Measurements from ENCODE around the gene CYSRT1. TPM values are rescaled to one million over a fixed set of nuclear protein-coding genes. Genes with fewer than 3 reads are reported as not detected.

CYSRT1 gene
- total RNA-seq, 2 donors from 2014 or later: 0.34 to 0.64 TPM

DNA sequence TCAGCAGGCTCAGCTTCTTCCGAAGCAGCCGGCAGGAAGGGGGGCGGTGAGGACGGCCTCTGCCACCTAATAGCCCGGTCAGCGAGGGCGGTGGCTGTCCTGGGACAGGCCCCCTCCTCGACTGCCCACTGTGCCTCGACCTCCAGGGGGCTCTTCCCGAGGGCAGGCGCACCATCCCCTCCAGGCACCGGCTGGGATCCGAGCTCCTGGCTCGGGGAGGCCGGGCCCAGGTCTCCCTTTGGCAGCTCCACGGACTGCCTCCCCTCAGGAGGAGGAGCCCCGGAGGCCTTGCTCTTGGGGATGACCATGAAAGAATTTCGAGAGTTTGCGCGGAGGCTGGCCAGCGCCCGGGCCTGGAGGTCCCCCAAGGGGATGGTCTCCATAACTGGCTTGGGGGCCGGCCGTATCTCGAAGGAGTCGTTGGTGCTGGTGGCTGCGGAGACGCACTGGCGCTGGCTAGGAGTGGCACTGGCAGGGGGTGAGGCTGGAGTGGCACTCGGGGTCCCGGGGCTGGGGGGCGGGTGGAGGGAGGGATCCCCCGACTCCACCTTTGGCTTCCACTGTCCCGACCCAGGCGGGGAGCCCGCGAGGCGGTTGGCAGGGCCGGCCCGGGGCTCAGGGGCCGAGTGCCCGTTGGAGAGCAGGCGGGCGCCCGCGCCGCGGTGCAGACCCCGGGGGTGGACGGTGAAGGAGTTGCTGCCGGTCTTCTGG is 25.4 kb upstream of the CYSRT1 start:
- no peaks in the 10 kb centered on the region for H3K9me3 Mint-ChIP-seq
- ATAC-seq (no peak), DNase-seq (ENCODE audit: low spot score in 2 of 2) (no peak)
- no peak overlapping the region for H3K27ac Mint-ChIP-seq
- H3K36me3 Mint-ChIP-seq: peaks cover 5 to 6% of the 10 kb centered on the region in 2 donors

DNA sequence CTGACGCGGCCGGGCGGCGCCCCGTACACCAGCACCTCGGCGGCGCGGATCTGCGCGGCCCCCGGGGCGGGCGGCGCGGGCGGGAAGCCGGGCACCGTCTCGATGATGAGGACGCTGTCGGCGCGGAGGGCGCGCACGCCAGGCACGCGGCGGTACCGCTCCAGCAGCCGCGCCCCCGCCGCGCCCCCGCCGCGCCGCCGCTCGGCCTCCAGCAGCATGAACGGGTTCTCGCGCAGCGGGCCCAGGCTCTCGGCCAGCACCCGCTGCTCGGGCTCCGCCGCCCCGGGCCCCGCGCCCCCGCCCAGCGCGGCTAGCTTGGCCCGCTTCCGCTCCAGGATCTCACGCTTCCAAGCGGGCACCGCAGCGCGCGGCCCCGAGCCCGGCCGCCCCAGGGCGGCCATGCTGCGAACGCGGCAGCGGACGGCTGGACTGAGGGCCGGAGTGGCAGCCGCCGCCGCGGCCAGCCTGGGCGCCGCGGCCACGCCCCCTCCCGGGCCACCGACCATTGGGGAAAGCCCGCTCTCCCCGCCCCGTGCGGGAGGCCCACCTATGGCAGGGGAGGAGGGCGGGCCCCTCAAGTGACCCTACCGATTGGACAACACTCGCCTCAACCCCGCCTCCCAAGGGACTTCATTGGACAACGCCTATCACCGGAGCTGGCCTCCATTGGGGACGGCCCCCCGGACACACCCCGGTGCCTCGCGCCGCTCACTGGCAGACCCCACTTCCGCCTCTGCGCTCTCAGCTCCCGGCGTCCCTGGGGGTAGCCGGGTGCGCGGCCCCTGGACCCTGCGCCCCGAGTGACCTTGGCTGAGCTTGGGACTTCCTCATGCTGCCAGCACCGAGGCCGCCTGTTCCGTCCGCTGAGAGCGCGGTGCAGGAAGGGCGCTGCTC is 24.4 kb upstream of the CYSRT1 start, which contains the start of gene TPRN:
TSS of gene TPRN (minus strand) at position 431 of the 894 bp plus-strand sequence. CDS start at position 401, 30 bp downstream.
- peak within 1 kb of the TSS; percentile 68 to 89 for H3K27ac Mint-ChIP-seq
- ATAC-seq (peak; percentile 95 to 96), DNase-seq (ENCODE audit: low spot score in 2 of 2) (peak; percentile 99)
- no peaks in the 10 kb centered on the region for H3K9me3 Mint-ChIP-seq
- H3K36me3 Mint-ChIP-seq: peaks cover 13% of the 10 kb centered on the region in 2 donors

DNA sequence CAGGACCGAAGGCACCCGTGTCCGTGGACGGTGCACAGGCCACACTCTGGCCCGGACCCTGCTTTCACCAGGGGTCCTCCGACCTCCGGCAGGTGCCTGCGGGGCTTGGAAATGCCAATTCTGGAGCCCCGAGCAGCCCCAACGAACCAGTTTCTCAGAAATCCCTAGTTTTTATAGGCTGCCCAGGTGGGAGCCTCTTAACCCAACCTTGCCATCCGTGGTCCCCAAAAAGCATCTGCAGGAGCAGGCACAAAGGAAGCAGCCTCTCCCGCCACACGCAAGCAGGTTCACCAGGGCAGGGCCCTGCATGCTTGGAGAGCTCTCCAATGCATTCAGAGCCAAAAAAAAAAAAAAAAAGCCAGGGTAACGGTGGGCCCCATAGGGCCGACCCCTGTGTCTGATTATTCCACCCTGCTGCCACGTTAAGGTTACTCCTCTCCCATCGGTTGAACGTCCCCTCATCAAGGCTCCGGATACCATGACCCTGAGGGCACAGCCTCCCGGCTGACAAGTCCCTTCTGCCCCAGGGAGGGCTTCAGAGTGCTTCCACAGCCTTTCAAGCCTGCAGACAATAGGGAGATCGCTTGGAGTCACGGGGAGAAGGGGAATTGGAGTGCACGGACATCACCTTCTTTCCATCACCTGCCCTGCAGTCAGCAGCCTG is 23.6 kb upstream of the CYSRT1 start:
- peaks cover 14 to 19% of the 10 kb centered on the region in 2 donors for H3K36me3 Mint-ChIP-seq
- ATAC-seq (no peak), DNase-seq (ENCODE audit: low spot score in 2 of 2) (no peak)
- H3K9me3 Mint-ChIP-seq: no peaks in the 10 kb centered on the region
- peak overlapping the region; percentile 68 to 89 for H3K27ac Mint-ChIP-seq

DNA sequence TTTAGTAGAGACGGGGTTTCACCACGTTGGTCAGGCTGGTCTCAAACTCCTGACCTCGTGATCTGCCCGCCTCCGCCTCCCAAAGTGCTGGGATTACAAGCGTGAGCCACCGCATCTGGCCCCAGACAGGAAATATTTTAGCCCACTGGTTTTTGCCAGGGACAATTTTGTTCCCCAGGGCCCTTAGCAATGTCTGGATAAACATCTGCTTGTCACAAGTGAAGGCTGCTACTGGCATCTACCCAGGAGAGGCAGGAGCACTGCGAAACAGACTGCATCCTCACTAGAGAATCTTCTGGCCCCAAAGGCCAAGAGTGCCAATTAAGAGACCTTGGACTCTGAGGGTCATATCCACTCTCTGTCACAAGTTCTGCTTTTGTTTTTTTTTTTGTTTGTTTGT is 22.0 kb upstream of the CYSRT1 start:
- no peak overlapping the region for H3K27ac Mint-ChIP-seq
- DNase-seq (ENCODE audit: low spot score in 2 of 2): no peak
- no peak for ATAC-seq
- peaks cover 26 to 28% of the 10 kb centered on the region in 2 donors for H3K36me3 Mint-ChIP-seq
- H3K9me3 Mint-ChIP-seq: no peaks in the 10 kb centered on the region

DNA sequence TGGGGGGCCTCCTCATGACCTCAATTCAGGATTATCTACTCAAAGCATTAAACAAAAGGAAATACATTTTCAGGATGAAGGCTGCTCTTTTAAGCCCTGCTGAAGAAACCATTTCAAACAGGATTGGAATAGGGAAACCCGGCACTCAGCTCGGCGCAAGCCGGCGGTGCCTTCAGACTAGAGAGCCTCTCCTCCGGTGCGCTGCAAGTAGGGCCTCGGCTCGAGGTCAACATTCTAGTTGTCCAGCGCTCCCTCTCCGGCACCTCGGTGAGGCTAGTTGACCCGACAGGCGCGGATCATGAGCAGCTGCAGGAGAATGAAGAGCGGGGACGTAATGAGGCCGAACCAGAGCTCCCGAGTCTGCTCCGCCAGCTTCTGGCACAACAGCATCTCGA is 20.2 kb upstream of the CYSRT1 start:
- no peak for DNase-seq (ENCODE audit: low spot score in 2 of 2)
- Mint-ChIP-seq H3K36me3 (peaks cover 28 to 33% of the 10 kb centered on the region in 2 donors), H3K27ac (peak overlapping the region; percentile 94 to 97), H3K9me3 (no peaks in the 10 kb centered on the region)
- no peak for ATAC-seq

DNA sequence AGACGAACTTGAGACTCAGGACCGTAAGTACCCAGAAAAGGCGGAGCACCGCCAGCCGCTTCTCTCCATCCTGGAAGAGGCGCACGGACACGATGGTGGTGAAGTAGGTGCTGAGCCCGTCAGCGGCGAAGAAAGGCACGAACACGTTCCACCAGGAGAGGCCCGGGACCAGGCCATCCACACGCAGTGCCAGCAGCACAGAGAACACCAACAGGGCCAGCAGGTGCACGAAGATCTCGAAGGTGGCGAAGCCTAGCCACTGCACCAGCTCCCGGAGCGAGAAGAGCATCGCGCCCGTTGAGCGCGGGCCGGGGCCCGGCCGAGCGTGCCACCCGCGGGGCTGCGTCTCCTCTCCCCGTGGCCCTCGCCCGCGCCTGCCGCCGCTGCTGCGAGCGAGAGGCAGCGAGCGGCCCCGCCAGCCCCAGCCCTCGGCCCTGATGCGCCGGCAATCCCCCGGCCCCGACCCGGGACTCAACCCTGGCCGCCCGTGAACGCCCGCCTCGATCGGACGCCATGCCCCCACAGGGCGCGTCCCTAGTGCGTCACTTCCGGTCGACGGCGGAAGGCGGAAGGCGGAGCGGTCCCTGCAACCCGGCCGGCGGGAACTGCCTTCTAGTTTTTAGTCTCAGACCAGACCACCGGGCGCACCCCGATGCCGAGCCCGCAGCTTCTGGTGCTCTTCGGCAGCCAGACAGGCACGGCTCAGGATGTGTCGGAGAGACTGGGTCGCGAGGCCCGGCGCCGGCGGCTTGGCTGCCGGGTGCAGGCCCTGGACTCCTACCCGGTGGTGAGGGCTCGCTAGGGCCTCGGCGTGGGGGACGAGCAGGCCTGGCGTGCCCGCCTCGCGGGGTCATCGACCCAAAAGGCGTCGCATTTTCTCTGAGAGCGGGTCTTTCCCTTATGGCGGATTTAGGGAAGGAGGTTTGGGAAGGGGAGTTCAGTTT is 19.6 kb upstream of the CYSRT1 start, which contains the start of the genes NDOR1 and TMEM203:
TSS of gene NDOR1 (plus strand) at position 575 of the 944 bp plus-strand sequence. CDS start at position 653, 78 bp downstream.
TSS of gene TMEM203 (minus strand) at position 523 of the 944 bp plus-strand sequence. CDS start at position 289, 234 bp downstream.
- H3K9me3 Mint-ChIP-seq: no peaks in the 10 kb centered on the region
- peak; percentile 92 to 95 for DNase-seq (ENCODE audit: low spot score in 2 of 2)
- H3K36me3 Mint-ChIP-seq: peaks cover 28 to 33% of the 10 kb centered on the region in 2 donors
- peak; percentile 64 to 68 for ATAC-seq
- H3K27ac Mint-ChIP-seq: peak within 1 kb of the TSS; percentile 94 to 97

DNA sequence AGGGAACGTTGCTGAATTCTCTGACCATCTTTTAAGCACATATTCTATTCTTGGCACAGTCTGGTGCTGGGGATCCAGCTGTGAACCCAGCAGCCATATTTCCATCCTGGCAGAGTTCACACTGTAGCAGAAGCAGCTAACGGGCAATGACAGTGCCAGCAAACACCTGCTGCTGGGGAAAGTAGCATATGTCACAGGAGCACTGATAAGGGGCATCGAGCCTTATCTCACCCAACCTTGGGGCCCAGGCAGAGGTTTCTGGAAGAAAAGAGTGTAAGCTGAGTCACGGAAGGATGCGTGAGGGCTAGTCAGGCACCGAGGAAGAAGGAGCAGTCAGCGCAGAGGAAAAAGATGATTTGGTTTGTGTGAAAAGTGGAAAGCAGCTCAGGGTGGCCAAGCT is 18.4 kb upstream of the CYSRT1 start:
- H3K36me3 Mint-ChIP-seq: peaks cover 28 to 33% of the 10 kb centered on the region in 2 donors
- DNase-seq (ENCODE audit: low spot score in 2 of 2) (no peak), ATAC-seq (no peak)
- H3K27ac Mint-ChIP-seq: peak overlapping the region; percentile 94 to 97
- no peaks in the 10 kb centered on the region for H3K9me3 Mint-ChIP-seq

DNA sequence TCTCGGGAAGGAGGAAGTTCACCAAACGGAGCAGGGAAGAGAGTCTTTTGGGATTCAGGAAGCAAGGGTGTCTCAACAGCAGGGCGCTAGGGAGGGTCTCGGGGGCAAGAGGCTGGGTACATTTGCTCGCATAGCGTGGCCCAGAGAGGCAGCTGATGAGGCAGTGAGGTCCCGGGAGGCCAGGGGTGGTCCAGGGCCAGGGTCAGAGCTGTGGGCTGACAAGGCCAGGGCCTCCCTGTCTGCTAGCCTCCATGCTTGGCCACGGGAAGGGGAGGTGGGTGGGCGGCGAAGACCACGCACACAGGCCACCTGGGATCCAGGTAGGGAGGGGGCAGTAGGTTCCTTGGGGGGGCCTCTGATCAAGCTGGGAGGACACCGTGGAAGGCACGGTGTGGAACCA is 13.4 kb upstream of the CYSRT1 start:
- ATAC-seq (no peak), DNase-seq (ENCODE audit: low spot score in 2 of 2) (no peak)
- Mint-ChIP-seq H3K36me3 (peaks cover 12 to 15% of the 10 kb centered on the region in 2 donors), H3K9me3 (no peaks in the 10 kb centered on the region), H3K27ac (peak overlapping the region; percentile 47 to 74)

DNA sequence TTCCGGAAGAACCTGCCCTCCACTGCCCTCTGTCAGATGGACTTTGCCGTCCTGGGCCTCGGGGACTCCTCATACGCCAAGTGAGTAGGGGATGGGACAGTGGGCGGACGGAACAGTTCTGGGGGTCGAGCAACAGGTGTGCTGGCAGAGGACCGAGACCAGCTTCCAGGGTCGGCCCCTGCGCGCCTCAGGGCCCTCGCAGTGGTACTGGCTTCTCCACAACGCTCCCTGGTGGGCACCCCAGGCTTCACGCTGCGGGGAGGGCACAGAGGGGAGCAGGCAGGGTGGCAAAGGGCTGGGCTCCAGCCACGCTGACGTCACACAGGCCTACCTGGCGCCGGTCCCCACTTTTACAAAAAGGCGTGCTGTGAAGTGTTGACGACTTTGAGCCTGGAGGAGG is 12.5 kb upstream of the CYSRT1 start:
- ATAC-seq (peak in 1 of 2 donors; percentile 11), DNase-seq (ENCODE audit: low spot score in 2 of 2) (no peak)
- Mint-ChIP-seq H3K36me3 (peaks cover 2 to 10% of the 10 kb centered on the region in 2 donors), H3K9me3 (no peaks in the 10 kb centered on the region), H3K27ac (no peak overlapping the region)

DNA sequence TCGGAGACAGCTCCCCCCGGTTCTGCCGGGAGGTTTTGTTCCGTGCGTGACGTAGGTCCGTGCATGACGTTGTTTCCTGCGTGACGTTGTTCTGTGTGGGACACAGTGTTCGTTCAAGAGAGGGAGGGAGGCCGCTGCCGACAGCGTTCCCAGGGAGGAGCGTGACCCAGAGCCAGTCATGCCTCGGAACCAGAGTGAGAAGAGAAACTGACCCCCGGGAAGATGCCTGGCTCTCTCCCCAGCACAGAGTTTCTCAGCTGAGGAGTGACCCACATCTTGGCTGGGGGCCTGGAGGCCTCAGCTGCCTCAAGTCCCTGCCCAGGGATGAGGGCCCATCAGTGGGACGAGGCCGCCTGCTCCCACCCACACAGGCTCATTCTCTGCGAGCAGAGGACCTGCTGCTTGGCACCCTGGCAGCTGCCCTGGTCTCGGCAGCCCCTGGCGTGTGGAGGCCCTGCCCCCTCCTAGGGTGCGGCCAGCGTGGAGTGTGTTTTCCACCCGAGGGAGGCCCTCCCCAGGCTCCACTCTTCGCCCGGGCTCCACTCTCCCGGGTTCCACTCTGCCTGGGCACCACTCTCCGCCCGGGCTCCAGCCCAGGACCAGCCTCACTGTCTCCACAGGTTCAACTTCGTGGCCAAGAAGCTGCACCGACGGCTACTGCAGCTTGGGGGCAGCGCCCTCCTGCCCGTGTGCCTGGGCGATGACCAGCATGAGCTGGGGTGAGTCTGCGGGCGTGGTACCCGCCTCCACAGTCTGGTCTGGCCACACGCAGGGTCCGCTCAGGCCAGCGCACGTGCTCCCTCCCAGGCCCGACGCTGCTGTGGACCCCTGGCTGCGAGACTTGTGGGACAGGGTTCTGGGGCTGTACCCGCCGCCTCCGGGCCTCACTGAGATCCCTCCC is 11.6 kb upstream of the CYSRT1 start:
- peaks cover 0 to 7% of the 10 kb centered on the region in 2 donors for H3K36me3 Mint-ChIP-seq
- H3K27ac Mint-ChIP-seq: no peak overlapping the region
- DNase-seq (ENCODE audit: low spot score in 2 of 2): no peak
- H3K9me3 Mint-ChIP-seq: no peaks in the 10 kb centered on the region
- ATAC-seq: no peak

DNA sequence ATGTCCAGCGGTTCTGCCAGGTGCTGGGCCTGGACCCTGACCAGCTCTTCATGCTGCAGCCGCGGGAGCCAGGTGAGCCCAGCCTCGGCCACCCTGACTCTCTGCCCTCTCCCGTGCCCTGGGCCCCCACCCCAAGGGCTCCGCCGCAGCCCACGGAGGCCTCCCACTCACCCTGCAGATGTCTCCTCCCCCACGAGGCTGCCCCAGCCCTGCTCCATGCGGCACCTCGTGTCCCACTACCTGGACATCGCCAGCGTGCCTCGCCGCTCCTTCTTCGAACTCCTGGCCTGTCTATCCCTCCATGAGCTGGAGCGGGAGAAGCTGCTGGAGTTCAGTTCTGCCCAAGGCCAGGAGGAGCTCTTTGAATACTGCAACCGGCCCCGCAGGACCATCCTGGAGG is 10.4 kb upstream of the CYSRT1 start:
- DNase-seq (ENCODE audit: low spot score in 2 of 2): no peak
- Mint-ChIP-seq H3K27ac (no peak overlapping the region), H3K9me3 (no peaks in the 10 kb centered on the region), H3K36me3 (no peaks in the 10 kb centered on the region)
- ATAC-seq: no peak

DNA sequence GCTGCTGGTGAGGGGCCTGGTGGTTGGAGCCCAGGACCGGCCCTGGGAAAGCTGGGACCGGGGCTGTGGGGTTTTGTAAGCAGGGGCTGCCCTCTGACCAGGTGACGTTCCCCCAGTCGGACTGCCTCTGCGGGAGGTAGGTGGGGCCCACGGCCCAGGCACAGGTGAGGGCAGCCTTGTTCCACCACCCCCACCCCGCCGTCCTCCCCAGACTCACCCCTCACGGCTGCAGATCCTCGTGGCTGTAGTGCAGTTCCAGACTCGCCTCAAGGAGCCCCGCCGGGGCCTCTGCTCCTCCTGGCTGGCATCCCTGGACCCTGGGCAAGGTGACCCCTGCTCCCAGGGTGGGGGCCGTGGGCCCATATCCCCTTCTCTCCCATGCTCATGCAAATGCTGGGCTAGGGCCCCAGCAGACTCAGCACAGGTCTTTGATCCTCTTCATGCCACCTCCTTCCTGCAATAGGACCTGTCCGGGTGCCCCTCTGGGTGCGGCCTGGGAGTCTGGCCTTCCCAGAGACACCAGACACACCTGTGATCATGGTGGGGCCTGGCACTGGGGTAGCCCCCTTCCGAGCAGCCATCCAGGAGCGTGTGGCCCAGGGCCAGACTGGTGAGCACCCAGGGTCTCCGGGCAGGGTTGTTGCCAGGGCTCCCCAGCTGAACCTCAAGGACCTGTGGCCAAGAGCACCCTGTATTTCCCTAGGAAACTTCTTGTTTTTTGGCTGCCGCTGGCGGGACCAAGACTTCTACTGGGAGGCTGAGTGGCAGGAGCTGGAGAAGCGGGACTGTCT is 9.6 kb upstream of the CYSRT1 start:
- no peak for DNase-seq (ENCODE audit: low spot score in 2 of 2)

DNA sequence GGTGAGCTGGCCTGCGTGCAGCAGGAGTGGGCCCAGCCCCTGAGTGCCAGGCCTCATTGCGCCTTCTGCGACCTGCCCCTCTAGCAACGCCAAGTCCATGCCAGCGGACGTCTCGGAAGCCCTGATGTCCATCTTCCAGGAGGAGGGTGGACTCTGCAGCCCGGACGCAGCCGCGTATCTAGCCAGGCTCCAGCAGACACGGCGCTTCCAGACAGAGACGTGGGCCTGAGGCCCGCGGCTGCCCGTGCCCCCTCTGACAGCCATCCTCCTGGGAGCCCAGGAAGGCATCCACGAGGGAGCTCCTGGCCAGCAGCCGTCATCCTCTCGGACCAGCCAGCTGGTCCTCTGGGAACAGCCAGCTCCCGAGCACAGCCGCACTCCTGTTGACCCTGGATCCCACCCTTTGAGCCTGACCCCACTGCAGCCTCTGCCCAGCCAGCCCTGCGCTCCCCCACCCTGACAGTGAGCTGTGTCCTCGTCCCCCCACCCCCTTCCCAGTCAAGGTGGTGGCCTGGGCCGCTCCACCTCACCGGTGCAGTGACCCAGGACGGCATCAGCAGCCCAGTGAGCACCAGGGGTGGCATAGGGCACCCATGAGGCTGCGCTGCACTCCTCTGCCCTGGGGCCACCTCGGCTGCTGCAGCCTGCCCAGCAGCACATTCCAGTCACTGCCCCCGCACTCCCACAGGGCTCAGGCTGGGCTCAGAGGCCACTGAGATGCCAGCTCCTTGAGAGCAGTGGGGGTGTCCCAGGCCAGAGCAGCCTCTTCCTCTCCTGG is 8.6 kb upstream of the CYSRT1 start:
- H3K9me3 Mint-ChIP-seq: no peaks in the 10 kb centered on the region
- no peaks in the 10 kb centered on the region for H3K36me3 Mint-ChIP-seq
- no peak overlapping the region for H3K27ac Mint-ChIP-seq
- no peak for DNase-seq (ENCODE audit: low spot score in 2 of 2)
- ATAC-seq: no peak

More for the DNA sequence above, 9.6 kb upstream of the CYSRT1 start:
- Mint-ChIP-seq H3K36me3 (no peaks in the 10 kb centered on the region), H3K27ac (peak overlapping the region in 1 of 2 donors; percentile 36), H3K9me3 (no peaks in the 10 kb centered on the region)
- ATAC-seq: no peak
